HG03139 (cell line): ENCODE results near the gene MGAM2.

Experiments used
- ATAC-seq: cut with Tn5 transposase; IDR thresholded peaks from one replicate; pipeline ENCODE4 v1.9.1; 2021; ENCODE audit not compliant: unreplicated experiment

The MGAM2 gene

GRCh38 chr7:142263598-142264380 is 152.3 kb downstream of the MGAM2 start:
- ATAC-seq = no peak
